CD4-positive, alpha-beta T cell treated with Interleukin-17A for 1 hour (primary cell): ENCODE measurements around the gene RBM10.

ENCODE experiments used
- DNase-seq: peaks from one replicate; pipeline ENCODE4 v3.0.0-alpha.2; 2020

Gene RBM10

GRCh38 chrX:47146936-47147859 lies 2.2 kb downstream of the RBM10 start:
- no peak for DNase-seq

GRCh38 chrX:47148946-47149345 lies 3.9 kb downstream of the RBM10 start:
- no peak for DNase-seq

GRCh38 chrX:47151435-47151834 lies 6.4 kb downstream of the RBM10 start:
- no peak for DNase-seq

- no peak for DNase-seq
These were observed 11.8 kb downstream of the RBM10 start for GRCh38 chrX:47156611-47157520.

- DNase-seq: no peak
These were observed 13.1 kb downstream of the RBM10 start for GRCh38 chrX:47158131-47158530.

- no peak for DNase-seq
These were observed 13.8 kb downstream of the RBM10 start for GRCh38 chrX:47158781-47159180.

GRCh38 chrX:47160781-47161180 lies 15.8 kb downstream of the RBM10 start:
- DNase-seq: no peak

- no peak for DNase-seq
These were observed 18.0 kb downstream of the RBM10 start for GRCh38 chrX:47162927-47163583.

- DNase-seq: no peak
These were observed 19.4 kb downstream of the RBM10 start for GRCh38 chrX:47164420-47164819.

GRCh38 chrX:47166126-47166525 lies 21.1 kb downstream of the RBM10 start:
- DNase-seq: no peak

- no peak for DNase-seq
These were observed 23.6 kb downstream of the RBM10 start for GRCh38 chrX:47168495-47169073.

- no peak for DNase-seq
These were observed 24.3 kb downstream of the RBM10 start for GRCh38 chrX:47169273-47169672.

GRCh38 chrX:47169726-47170515 lies 24.9 kb downstream of the RBM10 start:
- DNase-seq: no peak

- no peak for DNase-seq
These were observed 26.1 kb downstream of the RBM10 start for GRCh38 chrX:47170861-47171692.

- no peak for DNase-seq
These were observed 27.0 kb downstream of the RBM10 start for GRCh38 chrX:47171996-47172395.

- DNase-seq: no peak
These were observed 27.5 kb downstream of the RBM10 start for GRCh38 chrX:47172549-47172948.

- DNase-seq: no peak
These were observed 28.2 kb downstream of the RBM10 start for GRCh38 chrX:47172971-47173792.

GRCh38 chrX:47174376-47174775 lies 29.4 kb downstream of the RBM10 start:
- no peak for DNase-seq

GRCh38 chrX:47174846-47175587 lies 30.0 kb downstream of the RBM10 start:
- no peak for DNase-seq
